HEK293T (cell line): Measurements from ENCODE around the gene THYN1.

ENCODE experiments used
- CTCF ChIA-PET: fragments of 350-600 bp; formaldehyde crosslinking; extraction: SDS; loops from one replicate; lab custom pipeline; 2021; ENCODE audit warnings: antibody characterized with exemption, inconsistent platforms; lab: Yijun Ruan, JAX
- POLR2A ChIA-PET: fragments of 350-600 bp; formaldehyde crosslinking; extraction: SDS; loops from one replicate; lab custom pipeline; 2020; ENCODE audit warnings: antibody characterized with exemption, inconsistent platforms; lab: Yijun Ruan, JAX
- DNase-seq: peaks from one replicate; pipeline ENCODE4 v3.0.0; 2012; ENCODE audit warnings: mixed read lengths; ENCODE audit errors: extremely low spot score
- ARNT ChIP-seq: fragments of 450-650 bp; IDR thresholded peaks from 2 replicates; pipeline ENCODE4 v1.6.1; 2017; ENCODE audit warnings: mild to moderate bottlenecking
- BHLHE40 ChIP-seq: fragments of 450-650 bp; IDR thresholded peaks from 2 replicates; pipeline ENCODE4 v1.6.1; 2016; ENCODE audit warnings: mild to moderate bottlenecking, moderate library complexity, borderline replicate concordance
- CTBP1 ChIP-seq: fragments of 450-650 bp; IDR thresholded peaks from 2 replicates; pipeline ENCODE4 v1.6.1; 2016; ENCODE audit warnings: borderline replicate concordance
- ELF4 ChIP-seq: fragments of 450-650 bp; IDR thresholded peaks from 2 replicates; pipeline ENCODE4 v1.6.1; 2017; ENCODE audit warnings: antibody characterized with exemption
- FOXA1 ChIP-seq: fragments of 450-650 bp; IDR thresholded peaks from 2 replicates; pipeline ENCODE4 v1.6.1; 2016; ENCODE audit warnings: mild to moderate bottlenecking
- FOXK2 ChIP-seq: fragments of 450-650 bp; IDR thresholded peaks from 2 replicates; pipeline ENCODE4 v1.6.1; 2016; ENCODE audit warnings: mild to moderate bottlenecking
- FOXM1 ChIP-seq: fragments of 450-650 bp; IDR thresholded peaks from 2 replicates; pipeline ENCODE4 v1.6.1; 2017; ENCODE audit warnings: mild to moderate bottlenecking, borderline replicate concordance
- HDGF ChIP-seq: fragments of 450-650 bp; IDR thresholded peaks from 2 replicates; pipeline ENCODE4 v1.6.1; 2017; ENCODE audit warnings: antibody characterized with exemption, borderline replicate concordance
- L3MBTL2 ChIP-seq: fragments of 450-650 bp; conservative IDR thresholded peaks from 2 replicates; pipeline ENCODE4 v1.6.1; 2016; ENCODE audit warnings: mild to moderate bottlenecking
- LEF1 ChIP-seq: fragments of 450-650 bp; IDR thresholded peaks from 2 replicates; pipeline ENCODE4 v1.6.1; 2017; ENCODE audit warnings: mild to moderate bottlenecking, borderline replicate concordance
- NFRKB ChIP-seq: fragments of 450-650 bp; IDR thresholded peaks from 2 replicates; pipeline ENCODE4 v1.6.1; 2016; ENCODE audit warnings: mild to moderate bottlenecking, moderate library complexity
- PKNOX1 ChIP-seq: fragments of 450-650 bp; IDR thresholded peaks from 2 replicates; pipeline ENCODE4 v1.6.1; 2016
- SP1 ChIP-seq: fragments of 450-650 bp; IDR thresholded peaks from 2 replicates; pipeline ENCODE4 v1.6.1; 2017
- SUZ12 ChIP-seq: fragments of 450-650 bp; IDR thresholded peaks from 2 replicates; pipeline ENCODE4 v1.6.1; 2016; ENCODE audit warnings: mild to moderate bottlenecking
- TARDBP ChIP-seq: fragments of 450-650 bp; IDR thresholded peaks from 2 replicates; pipeline ENCODE4 v1.6.1; 2016
- ZNF384 ChIP-seq: fragments of 450-650 bp; IDR thresholded peaks from 2 replicates; pipeline ENCODE4 v1.6.1; 2016

Gene THYN1

GRCh38 chr11:134216816-134217215, 36.3 kb downstream of the THYN1 start:
- no peak for TF ChIP-seq ZNF384
- TF ChIP-seq PKNOX1 = no peak
- no peak for TF ChIP-seq SUZ12
- no peak for TF ChIP-seq FOXK2
- no peak for TF ChIP-seq SP1
- TF ChIP-seq CTBP1 = no peak
- no peak for TF ChIP-seq L3MBTL2
- no peak for TF ChIP-seq NFRKB
- no peak for TF ChIP-seq FOXM1
- no peak for TF ChIP-seq TARDBP
- no peak for TF ChIP-seq ELF4
- no peak for TF ChIP-seq FOXA1
- no peak for TF ChIP-seq LEF1
- no peak for TF ChIP-seq BHLHE40
- no peak for TF ChIP-seq ARNT
- no peak for TF ChIP-seq HDGF
- DNase-seq = no peak
- ChIA-PET CTCF (no interaction called here), POLR2A (no interaction called here)

- POLR2A ChIA-PET = no interaction called here
- no peak for DNase-seq
- TF ChIP-seq LEF1 (no peak), ARNT (no peak), PKNOX1 (no peak), FOXK2 (no peak), CTBP1 (no peak), TARDBP (no peak), HDGF (no peak), SUZ12 (no peak), L3MBTL2 (no peak), ELF4 (no peak), ZNF384 (no peak), SP1 (no peak), FOXA1 (no peak), BHLHE40 (no peak), FOXM1 (no peak), NFRKB (no peak)
- CTCF ChIA-PET = no interaction called here
Measured at GRCh38 chr11:134215836-134216235, 37.3 kb downstream of the THYN1 start.

GRCh38 chr11:134207538-134208239, 45.5 kb downstream of the THYN1 start:
- TF ChIP-seq NFRKB (no peak), ZNF384 (0 out of 2 replicates have a peak, but pooled peaks have one; percentile 44), FOXA1 (no peak)
- CTCF ChIA-PET = interaction anchor here (0.7 to 0.9 kb wide), 2 partner anchors 13 to 19 kb away, joined by 3 read pairs; no protein-coding TSS in a partner anchor
- POLR2A ChIA-PET = interaction anchor here (3.2 kb wide), 1 partner anchor 16 kb away, joined by 13 read pairs; the partner anchor contains the start of genes NCAPD3 and VPS26B
- no peak for DNase-seq

GRCh38 chr11:134206185-134206584, 47.0 kb downstream of the THYN1 start:
- ChIA-PET CTCF (no interaction called here), POLR2A (interaction anchor here (0.8 kb wide), 1 partner anchor 18 kb away, joined by 3 read pairs; the partner anchor contains the start of genes NCAPD3 and VPS26B)
- no peak for TF ChIP-seq BHLHE40
- TF ChIP-seq FOXK2 = no peak
- no peak for TF ChIP-seq HDGF
- TF ChIP-seq SUZ12 = no peak
- no peak for TF ChIP-seq PKNOX1
- no peak for TF ChIP-seq SP1
- TF ChIP-seq FOXM1 = no peak
- TF ChIP-seq LEF1 = no peak
- TF ChIP-seq ELF4 = no peak
- TF ChIP-seq L3MBTL2 = no peak
- no peak for TF ChIP-seq ARNT
- no peak for TF ChIP-seq CTBP1
- TF ChIP-seq ZNF384 = no peak
- no peak for TF ChIP-seq FOXA1
- no peak for TF ChIP-seq NFRKB
- TF ChIP-seq TARDBP = no peak
- DNase-seq = no peak

- TF ChIP-seq ARNT (no peak), FOXM1 (no peak), ZNF384 (no peak), SP1 (no peak), PKNOX1 (no peak), FOXK2 (no peak), SUZ12 (no peak), HDGF (no peak), CTBP1 (no peak), ELF4 (no peak), FOXA1 (no peak), TARDBP (no peak), BHLHE40 (no peak), NFRKB (no peak)
- no peak for DNase-seq
- ChIA-PET CTCF (no interaction called here), POLR2A (interaction anchor here (0.8 kb wide), 1 partner anchor 19 kb away, joined by 3 read pairs; the partner anchor contains the start of genes NCAPD3 and VPS26B)
Measured at GRCh38 chr11:134205729-134206128, 47.4 kb downstream of the THYN1 start.
